GM18870 (cell line): ENCODE measurements around the gene EIPR1.

ENCODE experiments used
- ATAC-seq: cut with Tn5 transposase; IDR thresholded peaks from one replicate; pipeline ENCODE4 v1.9.1; 2021; ENCODE audit warnings: moderate library complexity; ENCODE audit not compliant: unreplicated experiment

Gene EIPR1

DNA sequence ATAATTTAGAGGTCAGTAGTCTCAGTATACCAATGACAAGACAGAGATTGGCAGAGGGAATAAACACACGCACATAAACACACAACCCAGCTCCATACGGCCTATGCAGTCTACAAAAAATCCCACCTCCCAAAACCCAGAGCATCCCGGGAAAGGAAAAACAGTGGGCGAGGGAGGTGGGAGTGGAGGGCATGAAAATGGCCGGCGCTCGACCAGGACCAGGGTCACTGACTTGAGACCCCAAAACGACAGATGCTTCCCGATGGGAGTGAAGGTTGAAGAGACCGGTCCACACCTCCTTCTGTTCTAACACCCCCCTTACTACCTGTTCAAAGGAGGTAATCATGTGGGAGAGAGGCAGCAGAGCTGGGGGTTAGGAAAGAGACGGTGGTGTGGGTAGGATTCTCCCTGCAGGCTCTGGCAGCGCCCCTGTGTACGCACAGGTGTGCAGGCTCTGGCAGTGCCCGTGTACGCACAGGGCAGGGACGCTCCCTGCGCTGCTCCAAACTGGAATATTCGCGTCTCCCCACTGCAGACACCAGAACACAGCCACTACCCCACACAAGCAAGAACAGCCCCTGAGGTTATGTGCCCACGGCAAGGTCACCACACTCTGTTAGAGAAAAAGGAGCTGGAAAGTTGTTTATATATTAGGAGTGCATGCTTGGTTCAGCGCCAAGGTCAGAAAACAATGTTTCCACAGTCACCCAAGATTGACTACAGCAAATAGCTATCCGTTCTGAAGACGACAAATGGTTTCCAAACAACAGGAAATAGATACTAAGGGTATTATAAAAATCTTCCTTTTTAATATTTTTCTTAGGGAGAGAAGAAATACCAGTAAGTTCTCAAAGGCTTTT is 67.9 kb downstream of the EIPR1 start:
- ATAC-seq = no peak

DNA sequence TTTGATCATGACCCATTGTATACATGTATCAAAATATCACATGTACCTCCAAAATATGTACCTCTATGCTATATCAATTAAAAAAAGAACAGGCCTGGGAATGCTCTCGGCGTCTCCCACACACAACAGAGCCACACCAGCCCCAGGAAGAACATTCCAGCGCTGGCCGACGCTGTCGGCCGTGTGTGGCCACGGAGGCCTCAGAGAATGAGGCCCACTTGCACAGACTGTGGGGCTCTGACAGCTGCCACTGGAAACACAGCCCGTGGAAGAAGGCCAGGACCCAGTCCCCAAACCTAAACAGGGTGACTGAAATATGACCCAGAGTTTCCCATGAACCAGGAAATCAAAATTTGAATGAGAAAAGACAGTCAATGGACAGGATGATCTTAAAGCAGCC is 69.7 kb downstream of the EIPR1 start:
- ATAC-seq = no peak

DNA sequence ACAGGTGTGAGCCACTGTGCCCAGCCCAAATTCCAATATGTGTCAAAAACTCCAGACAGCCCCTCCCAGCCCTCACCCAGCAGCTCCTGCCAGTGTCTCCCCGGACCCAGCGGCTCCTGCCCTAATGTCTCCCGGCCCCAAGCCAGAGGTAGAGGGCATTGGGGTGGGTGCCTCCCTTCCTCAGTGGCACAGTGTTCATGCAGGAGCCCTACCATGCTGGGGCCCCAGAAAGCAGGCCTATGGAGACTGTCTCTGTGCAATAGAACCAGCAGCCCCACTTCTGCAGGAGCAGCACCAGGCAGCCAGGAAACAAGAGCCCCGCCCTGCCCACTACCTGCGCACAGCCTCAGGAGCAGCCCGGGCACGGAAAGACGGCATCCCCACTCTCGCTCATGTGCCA is 70.4 kb downstream of the EIPR1 start:
- no peak for ATAC-seq

DNA sequence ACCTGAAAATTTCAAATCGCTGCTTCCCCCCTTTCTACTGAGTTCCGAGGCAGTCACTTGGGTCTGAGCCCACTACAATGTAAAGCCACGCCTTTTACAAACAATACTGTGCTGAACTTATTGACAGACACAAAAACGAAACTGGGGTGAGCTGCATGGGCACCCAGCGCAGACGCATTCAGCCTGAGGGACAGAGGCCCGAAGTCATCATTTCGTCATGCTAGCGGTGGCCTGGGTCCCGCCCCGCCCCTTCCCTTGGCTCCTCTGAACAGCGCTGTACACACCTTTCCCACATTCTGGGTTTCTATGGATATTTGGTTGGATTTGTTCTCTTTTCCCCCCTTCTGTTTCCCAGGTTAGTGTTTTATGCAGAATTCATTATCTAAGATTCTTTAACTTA is 71.7 kb downstream of the EIPR1 start:
- ATAC-seq = no peak

DNA sequence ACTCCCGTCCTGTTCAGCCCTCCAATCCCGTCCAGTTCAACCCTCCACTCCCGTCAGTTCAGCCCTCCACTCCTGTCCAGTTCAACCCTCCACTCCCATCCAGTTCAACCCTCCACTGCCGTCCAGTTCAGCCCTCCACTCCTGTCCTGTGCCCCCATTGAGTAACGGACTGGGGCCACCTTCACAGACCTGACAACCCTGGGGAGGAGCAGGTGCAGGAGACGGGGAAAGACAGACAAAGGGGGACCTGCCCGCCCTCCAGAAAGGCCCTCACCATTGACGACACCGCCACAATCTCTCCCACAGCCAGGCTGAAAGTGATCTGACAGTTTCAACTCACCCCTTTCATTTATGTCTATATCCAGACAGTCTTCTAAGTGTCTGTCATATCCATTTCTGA is 72.2 kb downstream of the EIPR1 start:
- ATAC-seq = no peak

DNA sequence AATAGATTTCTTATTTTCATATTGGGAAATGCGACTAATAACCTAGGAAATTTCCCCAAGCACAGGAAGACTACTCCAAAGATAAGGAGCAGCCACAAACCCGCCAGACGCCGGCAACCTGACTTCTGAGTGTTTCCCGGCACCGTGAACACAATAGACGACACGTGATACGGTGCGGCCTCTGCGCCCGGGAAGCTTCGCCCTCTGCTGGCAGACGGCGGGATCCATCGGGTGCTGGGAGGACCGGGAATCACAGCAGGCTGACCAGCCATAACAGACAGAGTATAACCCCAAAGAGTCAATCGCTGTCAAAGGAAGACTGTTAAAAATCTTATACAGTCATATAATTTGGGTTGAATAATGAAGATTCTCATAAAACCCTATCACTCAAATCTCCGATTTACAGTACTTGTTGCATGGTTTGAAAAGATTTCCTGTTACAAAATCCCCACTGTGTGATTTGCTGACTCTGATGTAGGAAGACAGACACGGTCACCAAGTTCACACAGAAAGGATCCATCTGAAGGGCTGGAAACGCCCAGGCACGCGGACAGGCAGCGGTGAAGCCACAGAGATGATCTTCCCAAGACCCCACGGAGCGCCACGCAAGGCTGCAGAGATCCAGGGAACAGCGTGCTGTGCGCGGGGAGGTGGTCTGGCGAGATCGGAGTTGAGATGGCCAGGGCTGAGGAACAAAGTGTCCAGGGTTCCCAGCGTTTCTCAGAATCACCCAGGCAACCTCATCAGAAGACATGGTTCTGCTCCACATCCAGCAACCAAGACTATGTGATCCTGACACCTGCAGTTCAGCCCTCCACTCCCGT is 73.8 kb downstream of the EIPR1 start:
- peak; percentile 91 for ATAC-seq

DNA sequence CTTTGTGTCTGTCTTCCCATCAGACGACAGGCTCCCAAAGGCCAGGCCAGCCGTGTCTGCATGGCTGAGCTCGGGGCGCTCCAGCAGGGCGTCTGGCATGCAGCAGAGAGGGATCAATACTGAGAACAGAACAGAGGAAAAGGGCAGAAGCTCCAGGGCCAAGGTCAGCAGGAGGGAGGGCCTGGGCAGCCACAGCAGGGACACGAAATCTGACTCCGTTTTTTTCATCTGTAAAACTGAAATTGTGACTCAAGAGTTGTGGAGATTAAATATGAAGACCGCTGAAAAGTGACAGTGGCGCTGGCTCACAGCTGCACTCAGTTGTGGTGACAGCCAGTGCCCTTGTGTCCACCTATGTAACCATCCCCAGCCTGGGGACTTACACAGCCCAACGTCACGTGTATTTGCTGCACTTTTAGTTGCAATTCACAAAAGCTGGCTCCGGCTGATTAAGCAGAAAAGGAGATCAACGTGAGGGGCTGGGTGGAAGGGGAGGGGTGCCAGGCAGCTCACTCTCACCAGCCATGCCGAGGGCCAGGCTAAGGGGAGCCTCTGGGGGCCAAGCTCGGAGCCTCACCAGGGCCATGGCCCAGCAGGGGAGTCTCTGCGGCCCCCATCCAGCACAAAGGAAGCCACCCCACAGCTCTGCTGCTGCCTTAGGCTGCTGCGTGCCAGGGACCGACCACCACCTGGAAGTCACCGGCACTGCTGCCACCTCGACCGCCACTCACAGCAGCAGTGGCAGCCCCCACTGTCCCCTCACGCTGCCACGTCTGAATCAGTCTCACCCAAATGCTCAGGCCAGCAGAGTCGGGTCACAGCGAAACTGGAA is 74.7 kb downstream of the EIPR1 start:
- peak; percentile 11 for ATAC-seq

DNA sequence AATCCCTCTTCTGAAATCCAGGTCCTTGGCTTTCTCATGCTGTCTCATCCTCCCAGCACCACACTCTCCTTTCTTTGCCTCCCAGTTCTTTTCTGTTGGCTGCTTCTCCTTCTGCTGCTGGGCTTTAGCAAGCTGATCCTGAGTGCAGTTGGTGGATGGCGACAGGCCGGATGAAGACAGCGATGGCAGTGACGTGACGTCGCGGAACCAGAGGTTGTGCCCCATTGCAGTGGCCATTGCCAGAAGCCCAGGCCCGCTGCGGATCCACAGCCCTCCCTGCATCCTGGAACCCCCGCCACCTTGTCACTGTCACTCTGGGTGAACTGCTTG is 75.2 kb downstream of the EIPR1 start:
- ATAC-seq = no peak

DNA sequence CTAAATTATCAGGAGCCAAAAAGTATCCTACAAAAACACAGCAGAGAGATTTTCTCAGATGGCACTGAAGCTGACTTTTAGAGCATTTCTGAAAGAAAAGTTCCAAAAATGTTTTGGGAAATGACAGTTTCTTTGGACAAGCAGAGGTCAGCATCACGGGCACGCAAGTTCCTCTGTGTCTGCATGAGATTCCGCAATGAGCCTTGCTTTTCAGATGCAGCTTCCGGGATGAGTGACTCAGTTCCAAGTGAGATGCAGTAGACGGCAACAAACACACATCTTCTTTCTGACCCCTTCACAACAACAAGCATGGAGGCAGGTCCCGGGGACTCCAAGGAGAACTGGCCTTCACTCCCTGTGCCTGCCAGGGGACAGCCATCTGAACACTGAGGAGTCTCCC is 76.6 kb downstream of the EIPR1 start:
- no peak for ATAC-seq

DNA sequence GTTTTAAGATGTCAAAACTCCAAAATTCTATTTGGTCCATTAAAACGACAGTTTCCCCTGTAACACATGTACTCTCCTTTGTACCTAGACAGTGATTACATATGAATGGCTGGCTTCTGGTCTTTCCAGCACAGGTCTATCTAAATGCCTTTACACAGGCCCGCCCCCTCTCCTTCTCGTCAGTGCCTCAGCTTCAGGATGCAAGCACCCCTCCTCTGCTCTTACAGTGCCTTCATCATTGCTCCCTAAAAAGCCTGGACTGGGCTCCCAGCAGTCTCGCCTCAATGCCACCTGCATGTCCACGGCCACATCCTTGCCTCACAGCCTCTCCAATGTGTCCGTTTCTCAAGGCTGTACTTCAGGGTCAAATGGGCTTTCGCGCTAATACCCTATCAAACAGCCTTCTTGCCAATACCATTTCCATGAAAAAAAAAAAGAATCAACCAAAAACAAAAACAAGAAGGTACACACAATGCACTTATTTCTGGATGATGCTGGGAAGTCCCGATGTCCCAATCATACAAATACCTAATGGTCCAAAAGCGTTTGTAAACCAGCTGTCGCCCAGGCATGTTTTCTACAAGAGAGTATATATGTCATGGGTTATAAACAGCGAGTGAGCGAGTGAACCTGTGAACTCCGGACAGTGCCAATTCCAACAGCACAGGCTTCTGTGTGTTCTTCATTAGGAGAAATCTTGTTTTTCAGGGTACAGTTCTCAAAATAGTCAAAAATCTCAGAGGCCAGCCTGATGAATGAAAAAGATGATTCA is 77.2 kb downstream of the EIPR1 start:
- ATAC-seq = no peak

DNA sequence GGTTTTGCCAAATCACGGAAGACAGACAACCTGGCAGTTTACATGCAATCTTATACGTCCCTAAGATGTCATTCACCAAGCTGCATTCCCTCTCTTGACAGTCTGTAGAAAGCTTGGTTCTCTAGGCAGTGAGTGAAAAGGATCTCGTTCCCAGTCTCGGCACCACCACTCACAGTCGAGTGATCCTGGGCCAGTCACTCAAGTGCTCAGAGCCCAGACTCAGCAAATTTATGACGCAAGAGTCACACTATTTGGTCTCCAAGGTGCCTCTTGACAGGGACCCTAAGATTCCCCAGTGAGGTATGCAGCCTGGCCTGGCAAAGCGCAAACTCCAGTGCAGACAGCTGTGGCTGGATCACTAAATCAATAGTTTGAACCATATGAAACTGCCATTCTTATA is 77.9 kb downstream of the EIPR1 start:
- ATAC-seq = no peak

DNA sequence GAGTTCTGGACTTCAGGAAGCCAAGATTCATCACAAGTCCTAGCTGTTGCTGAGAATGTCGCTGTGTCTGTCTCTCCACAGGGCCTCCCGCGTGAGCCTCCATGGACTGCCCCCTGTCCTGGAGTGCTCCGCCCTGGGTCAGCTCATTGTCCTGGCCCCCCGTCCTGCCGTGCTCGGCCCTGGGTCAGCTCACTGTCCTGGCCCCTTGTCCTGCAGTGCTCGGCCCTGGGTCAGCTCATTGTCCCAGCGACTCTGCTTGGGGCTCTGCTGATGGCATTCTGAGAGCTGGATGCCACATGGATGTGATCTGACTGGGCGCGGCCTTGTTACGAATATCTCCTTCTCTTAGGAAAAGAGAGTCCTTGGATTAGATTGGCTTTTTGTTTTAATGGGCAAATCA is 78.5 kb downstream of the EIPR1 start:
- ATAC-seq = no peak

DNA sequence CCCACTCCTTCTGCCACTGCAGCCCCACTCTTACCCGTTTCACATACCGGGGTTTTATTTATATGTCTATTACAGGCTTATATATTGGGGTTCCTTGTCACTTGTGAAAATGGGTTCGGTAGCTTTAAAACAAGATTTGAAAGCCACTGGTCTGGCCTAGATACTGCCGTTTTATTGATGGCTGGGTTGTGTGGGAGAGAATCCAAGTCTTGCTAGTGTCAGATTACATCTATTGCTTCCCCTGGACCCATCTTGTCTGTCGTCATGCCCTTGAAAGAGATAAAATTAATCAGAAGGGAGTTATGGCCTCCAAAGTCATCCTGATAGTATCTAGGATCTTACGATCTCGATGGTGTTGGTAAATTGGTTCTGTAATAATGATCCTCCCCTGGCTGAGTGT is 79.4 kb downstream of the EIPR1 start:
- ATAC-seq = no peak

DNA sequence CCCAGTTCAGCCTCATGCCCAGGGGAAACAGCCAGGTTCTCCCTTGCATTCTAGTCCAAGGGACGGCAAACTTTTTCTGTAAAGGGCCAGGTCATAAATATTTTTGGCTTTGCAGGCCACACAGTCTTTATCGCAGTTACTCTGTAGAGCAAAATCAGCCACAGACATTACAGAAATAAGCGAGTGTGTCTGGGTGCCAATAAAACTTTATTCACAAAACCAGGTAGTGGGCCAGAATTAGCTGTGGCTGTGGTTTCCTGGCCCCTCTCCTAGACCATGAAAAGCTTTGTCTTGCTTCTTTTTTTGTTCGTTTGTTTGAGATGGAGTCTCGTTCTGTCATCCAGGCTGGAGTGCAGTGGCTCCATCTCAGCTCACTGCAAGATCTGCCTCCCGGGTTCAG is 80.1 kb downstream of the EIPR1 start:
- ATAC-seq = no peak

DNA sequence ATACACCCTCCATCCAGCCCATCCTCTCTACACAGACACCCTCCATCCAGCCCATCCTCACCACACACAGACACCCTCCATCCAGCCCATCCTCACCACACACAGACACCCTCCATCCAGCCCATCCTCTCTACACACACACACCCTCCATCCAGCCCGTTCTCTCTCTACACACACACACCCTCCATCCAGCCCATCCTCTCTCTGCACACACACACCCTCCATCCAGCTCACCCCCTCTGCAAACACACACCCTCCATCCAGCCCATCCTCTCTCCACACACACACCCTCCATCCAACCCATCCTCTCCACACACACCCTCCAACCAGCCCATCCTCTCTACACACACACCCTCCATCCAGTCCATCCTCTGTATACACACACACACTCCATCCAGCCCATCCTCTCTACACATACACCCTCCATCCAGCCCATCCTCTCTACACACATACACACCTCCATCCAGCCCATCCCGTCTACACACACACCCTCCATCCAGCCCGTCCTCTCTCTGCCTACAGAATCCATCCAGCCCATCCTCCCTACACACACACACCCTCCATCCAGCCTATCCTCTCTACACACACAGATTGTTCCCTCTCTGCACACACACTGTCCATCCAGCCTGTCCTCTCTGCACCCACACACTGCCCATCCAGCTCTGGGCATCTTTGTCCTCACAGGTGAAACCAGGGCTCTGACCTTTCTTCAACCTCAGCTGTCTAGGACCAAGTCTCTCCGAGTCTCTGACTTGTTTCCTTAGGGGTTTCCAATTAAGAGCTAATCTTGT is 81.2 kb downstream of the EIPR1 start:
- ATAC-seq = no peak

DNA sequence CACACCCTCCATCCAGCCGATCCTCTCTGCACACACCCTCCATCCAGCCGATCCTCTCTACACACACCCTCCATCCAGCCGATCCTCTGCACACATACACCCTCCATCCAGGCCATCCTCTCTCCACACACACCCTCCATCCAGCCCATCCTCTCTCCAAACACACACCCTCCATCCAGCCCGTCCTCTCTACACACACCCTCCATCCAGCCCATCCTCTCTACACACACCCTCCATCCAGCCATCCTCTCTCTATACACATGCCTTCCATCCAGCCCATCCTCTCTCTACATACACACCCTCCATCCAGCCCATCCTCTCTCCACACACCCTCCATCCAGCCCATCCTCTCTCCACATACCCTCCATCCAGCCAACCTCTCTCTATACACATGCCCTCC is 83.1 kb downstream of the EIPR1 start:
- ATAC-seq = no peak

DNA sequence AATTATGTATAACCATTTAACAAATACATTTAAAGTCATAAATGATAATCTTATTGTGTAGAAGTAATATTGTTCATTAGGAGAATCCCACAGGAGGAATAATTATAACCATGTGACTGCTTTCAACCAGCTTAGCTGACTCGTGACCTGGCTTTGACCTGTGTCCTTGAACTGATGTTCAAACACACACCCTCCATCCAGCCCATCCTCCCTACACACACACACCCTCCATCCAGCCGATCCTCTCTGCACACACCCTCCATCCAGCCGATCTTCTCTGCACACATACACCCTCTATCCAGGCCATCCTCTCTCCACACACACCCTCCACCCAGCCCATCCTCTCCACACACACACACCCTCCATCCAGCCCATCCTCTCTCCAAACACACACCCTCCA is 83.5 kb downstream of the EIPR1 start:
- ATAC-seq = no peak

DNA sequence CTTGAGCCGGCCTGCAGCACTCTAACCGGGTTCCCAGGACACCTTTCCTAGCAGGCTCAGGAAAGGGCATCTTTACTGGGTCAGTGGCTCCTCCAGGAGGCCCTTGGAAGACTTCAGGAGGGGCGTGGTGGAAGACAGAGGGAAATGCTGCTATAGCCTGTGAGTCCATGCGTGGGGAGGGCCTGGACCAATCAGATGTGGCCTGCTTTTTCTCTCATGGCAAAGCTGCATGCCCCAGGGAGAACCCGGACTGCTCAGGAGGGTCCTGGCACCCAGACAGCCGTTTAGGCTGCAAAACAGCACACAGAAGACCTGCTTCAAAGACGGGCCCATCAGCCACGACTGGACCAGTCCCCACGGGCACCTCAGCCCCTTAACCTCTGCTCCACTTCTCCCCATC is 84.4 kb downstream of the EIPR1 start:
- ATAC-seq = no peak

DNA sequence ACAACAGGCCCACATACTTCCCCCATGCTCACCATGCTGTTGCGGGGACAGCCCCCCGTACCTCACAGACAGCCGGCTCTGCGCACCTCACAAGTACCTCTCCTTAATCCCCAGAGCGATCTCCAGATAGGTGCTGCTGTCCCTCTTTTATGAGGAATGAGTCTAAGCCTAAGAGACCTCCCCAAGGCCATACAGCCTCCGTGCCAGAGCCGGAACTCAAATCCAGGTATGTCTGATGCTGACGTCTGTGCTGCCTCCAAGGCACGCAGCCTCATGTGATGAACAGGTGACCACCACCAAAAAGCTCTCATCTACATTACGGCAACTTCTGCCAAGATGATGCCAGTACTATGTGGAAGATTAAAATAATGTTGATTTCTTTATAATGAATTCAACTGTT is 85.2 kb downstream of the EIPR1 start:
- ATAC-seq = no peak

DNA sequence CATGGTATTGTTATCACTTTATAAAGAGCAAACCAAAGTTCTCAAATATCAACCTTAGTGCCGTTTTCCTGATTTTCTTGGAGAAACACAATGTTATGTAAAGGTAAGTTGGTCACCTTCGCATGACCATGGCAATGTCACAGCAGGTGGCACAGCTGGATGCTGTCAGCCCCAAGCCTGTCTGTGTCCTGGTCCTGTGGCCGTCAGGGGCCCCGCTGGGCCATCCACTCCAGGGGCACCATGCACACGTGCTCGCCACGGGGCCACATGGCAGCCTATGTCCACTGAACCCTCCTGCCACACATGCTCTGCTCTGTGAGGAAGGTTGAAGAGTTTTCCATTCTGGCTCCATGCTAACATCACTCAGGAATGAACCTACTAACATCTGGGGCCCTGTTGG is 85.9 kb downstream of the EIPR1 start:
- ATAC-seq = no peak
